ENCODE data around the gene BRIP1. TPM values are rescaled to one million over a fixed set of nuclear protein-coding genes. Genes with fewer than 3 reads are reported as not detected.

Gene BRIP1
- polyA plus RNA-seq, 2 donors: 1.4 to 1.7 TPM

- H3K36me3 ChIP-seq (ENCODE audit: control insufficient read depth in 2 of 2, insufficient read depth in 2 of 2, low read length in 1 of 2): no peaks in the 10 kb centered on the region
- H3K4me3 ChIP-seq (ENCODE audit: low read depth in 1 of 2, low read length in 2 of 2): no peak overlapping the region
- no peak overlapping the region for H3K27ac ChIP-seq (ENCODE audit: low read depth in 2 of 2, low read length in 1 of 2)
- 68 to 73% methylated on average over 1 of the region's 1 CpG for WGBS, 2 donors
- no peaks in the 10 kb centered on the region for H3K27me3 ChIP-seq (ENCODE audit: control insufficient read depth in 1 of 2, insufficient read depth in 2 of 2, low read length in 2 of 2)
- no peaks in the 10 kb centered on the region for H3K4me1 ChIP-seq (ENCODE audit: control insufficient read depth in 2 of 2, insufficient read depth in 2 of 2, low read length in 1 of 2)
- no peaks in the 10 kb centered on the region for H3K9me3 ChIP-seq (ENCODE audit: control insufficient read depth in 2 of 2, insufficient read depth in 1 of 2, low read depth in 1 of 2, low read length in 1 of 2)
Measured at GRCh38 chr17:61648587-61648986, 214.7 kb downstream of the BRIP1 start.

- Histone ChIP-seq H3K9me3 (ENCODE audit: control insufficient read depth in 2 of 2, insufficient read depth in 1 of 2, low read depth in 1 of 2, low read length in 1 of 2) (no peaks in the 10 kb centered on the region), H3K4me3 (ENCODE audit: low read depth in 1 of 2, low read length in 2 of 2) (no peak overlapping the region), H3K27ac (ENCODE audit: low read depth in 2 of 2, low read length in 1 of 2) (no peak overlapping the region), H3K4me1 (ENCODE audit: control insufficient read depth in 2 of 2, insufficient read depth in 2 of 2, low read length in 1 of 2) (no peaks in the 10 kb centered on the region), H3K36me3 (ENCODE audit: control insufficient read depth in 2 of 2, insufficient read depth in 2 of 2, low read length in 1 of 2) (no peaks in the 10 kb centered on the region), H3K27me3 (ENCODE audit: control insufficient read depth in 1 of 2, insufficient read depth in 2 of 2, low read length in 2 of 2) (no peaks in the 10 kb centered on the region)
- 79 to 85% methylated on average over 2 of the region's 2 CpGs for WGBS, 2 donors
Measured at GRCh38 chr17:61647047-61647446, 216.3 kb downstream of the BRIP1 start.

- no peaks in the 10 kb centered on the region for H3K27me3 ChIP-seq (ENCODE audit: control insufficient read depth in 1 of 2, insufficient read depth in 2 of 2, low read length in 2 of 2)
- no peaks in the 10 kb centered on the region for H3K36me3 ChIP-seq (ENCODE audit: control insufficient read depth in 2 of 2, insufficient read depth in 2 of 2, low read length in 1 of 2)
Measured at GRCh38 chr17:61646482-61646881, 216.8 kb downstream of the BRIP1 start.

GRCh38 chr17:61645920-61646319 is 217.4 kb downstream of the BRIP1 start:
- no peaks in the 10 kb centered on the region for H3K27me3 ChIP-seq (ENCODE audit: control insufficient read depth in 1 of 2, insufficient read depth in 2 of 2, low read length in 2 of 2)
- no peak overlapping the region for H3K27ac ChIP-seq (ENCODE audit: low read depth in 2 of 2, low read length in 1 of 2)
- WGBS, 2 donors: 89 to 90% methylated on average over 3 of the region's 3 CpGs
- no peaks in the 10 kb centered on the region for H3K4me1 ChIP-seq (ENCODE audit: control insufficient read depth in 2 of 2, insufficient read depth in 2 of 2, low read length in 1 of 2)
- no peaks in the 10 kb centered on the region for H3K9me3 ChIP-seq (ENCODE audit: control insufficient read depth in 2 of 2, insufficient read depth in 1 of 2, low read depth in 1 of 2, low read length in 1 of 2)
- no peaks in the 10 kb centered on the region for H3K36me3 ChIP-seq (ENCODE audit: control insufficient read depth in 2 of 2, insufficient read depth in 2 of 2, low read length in 1 of 2)
- no peak overlapping the region for H3K4me3 ChIP-seq (ENCODE audit: low read depth in 1 of 2, low read length in 2 of 2)

More at GRCh38 chr17:61646482-61646881, 216.8 kb downstream of the BRIP1 start:
- H3K4me3 ChIP-seq (ENCODE audit: low read depth in 1 of 2, low read length in 2 of 2): no peak overlapping the region
- H3K4me1 ChIP-seq (ENCODE audit: control insufficient read depth in 2 of 2, insufficient read depth in 2 of 2, low read length in 1 of 2): no peaks in the 10 kb centered on the region
- H3K9me3 ChIP-seq (ENCODE audit: control insufficient read depth in 2 of 2, insufficient read depth in 1 of 2, low read depth in 1 of 2, low read length in 1 of 2): no peaks in the 10 kb centered on the region
- H3K27ac ChIP-seq (ENCODE audit: low read depth in 2 of 2, low read length in 1 of 2): no peak overlapping the region

- no peaks in the 10 kb centered on the region for H3K36me3 ChIP-seq (ENCODE audit: control insufficient read depth in 2 of 2, insufficient read depth in 2 of 2, low read length in 1 of 2)
- no peak overlapping the region for H3K27ac ChIP-seq (ENCODE audit: low read depth in 2 of 2, low read length in 1 of 2)
- H3K9me3 ChIP-seq (ENCODE audit: control insufficient read depth in 2 of 2, insufficient read depth in 1 of 2, low read depth in 1 of 2, low read length in 1 of 2): no peaks in the 10 kb centered on the region
- no peaks in the 10 kb centered on the region for H3K27me3 ChIP-seq (ENCODE audit: control insufficient read depth in 1 of 2, insufficient read depth in 2 of 2, low read length in 2 of 2)
- no peaks in the 10 kb centered on the region for H3K4me1 ChIP-seq (ENCODE audit: control insufficient read depth in 2 of 2, insufficient read depth in 2 of 2, low read length in 1 of 2)
- H3K4me3 ChIP-seq (ENCODE audit: low read depth in 1 of 2, low read length in 2 of 2): no peak overlapping the region
- 92% methylated on average over 2 of the region's 2 CpGs for WGBS, 2 donors
Measured at GRCh38 chr17:61644800-61645774, 218.2 kb downstream of the BRIP1 start.

GRCh38 chr17:61642768-61643167 is 220.6 kb downstream of the BRIP1 start:
- Histone ChIP-seq H3K4me1 (ENCODE audit: control insufficient read depth in 2 of 2, insufficient read depth in 2 of 2, low read length in 1 of 2) (no peaks in the 10 kb centered on the region), H3K27me3 (ENCODE audit: control insufficient read depth in 1 of 2, insufficient read depth in 2 of 2, low read length in 2 of 2) (no peaks in the 10 kb centered on the region), H3K9me3 (ENCODE audit: control insufficient read depth in 2 of 2, insufficient read depth in 1 of 2, low read depth in 1 of 2, low read length in 1 of 2) (no peaks in the 10 kb centered on the region), H3K4me3 (ENCODE audit: low read depth in 1 of 2, low read length in 2 of 2) (no peak overlapping the region), H3K36me3 (ENCODE audit: control insufficient read depth in 2 of 2, insufficient read depth in 2 of 2, low read length in 1 of 2) (no peaks in the 10 kb centered on the region), H3K27ac (ENCODE audit: low read depth in 2 of 2, low read length in 1 of 2) (no peak overlapping the region)
- 97% methylated on average over 2 of the region's 2 CpGs for WGBS, 2 donors

- 70 to 78% methylated on average over 1 of the region's 1 CpG for WGBS, 2 donors
- H3K9me3 ChIP-seq (ENCODE audit: control insufficient read depth in 2 of 2, insufficient read depth in 1 of 2, low read depth in 1 of 2, low read length in 1 of 2): no peaks in the 10 kb centered on the region
- H3K27ac ChIP-seq (ENCODE audit: low read depth in 2 of 2, low read length in 1 of 2): no peak overlapping the region
- no peaks in the 10 kb centered on the region for H3K27me3 ChIP-seq (ENCODE audit: control insufficient read depth in 1 of 2, insufficient read depth in 2 of 2, low read length in 2 of 2)
- no peak overlapping the region for H3K4me3 ChIP-seq (ENCODE audit: low read depth in 1 of 2, low read length in 2 of 2)
- H3K4me1 ChIP-seq (ENCODE audit: control insufficient read depth in 2 of 2, insufficient read depth in 2 of 2, low read length in 1 of 2): no peaks in the 10 kb centered on the region
- no peaks in the 10 kb centered on the region for H3K36me3 ChIP-seq (ENCODE audit: control insufficient read depth in 2 of 2, insufficient read depth in 2 of 2, low read length in 1 of 2)
Measured at GRCh38 chr17:61641715-61642114, 221.6 kb downstream of the BRIP1 start.

- Histone ChIP-seq H3K27me3 (ENCODE audit: control insufficient read depth in 1 of 2, insufficient read depth in 2 of 2, low read length in 2 of 2) (no peaks in the 10 kb centered on the region), H3K4me3 (ENCODE audit: low read depth in 1 of 2, low read length in 2 of 2) (no peak overlapping the region), H3K4me1 (ENCODE audit: control insufficient read depth in 2 of 2, insufficient read depth in 2 of 2, low read length in 1 of 2) (no peaks in the 10 kb centered on the region), H3K9me3 (ENCODE audit: control insufficient read depth in 2 of 2, insufficient read depth in 1 of 2, low read depth in 1 of 2, low read length in 1 of 2) (no peaks in the 10 kb centered on the region), H3K27ac (ENCODE audit: low read depth in 2 of 2, low read length in 1 of 2) (no peak overlapping the region), H3K36me3 (ENCODE audit: control insufficient read depth in 2 of 2, insufficient read depth in 2 of 2, low read length in 1 of 2) (no peaks in the 10 kb centered on the region)
- 87 to 89% methylated on average over 6 of the region's 6 CpGs for WGBS, 2 donors
Measured at GRCh38 chr17:61641084-61641483, 222.2 kb downstream of the BRIP1 start.

- Histone ChIP-seq H3K9me3 (ENCODE audit: control insufficient read depth in 2 of 2, insufficient read depth in 1 of 2, low read depth in 1 of 2, low read length in 1 of 2) (no peaks in the 10 kb centered on the region), H3K27ac (ENCODE audit: low read depth in 2 of 2, low read length in 1 of 2) (no peak overlapping the region), H3K27me3 (ENCODE audit: control insufficient read depth in 1 of 2, insufficient read depth in 2 of 2, low read length in 2 of 2) (no peaks in the 10 kb centered on the region), H3K4me3 (ENCODE audit: low read depth in 1 of 2, low read length in 2 of 2) (no peak overlapping the region), H3K4me1 (ENCODE audit: control insufficient read depth in 2 of 2, insufficient read depth in 2 of 2, low read length in 1 of 2) (no peaks in the 10 kb centered on the region), H3K36me3 (ENCODE audit: control insufficient read depth in 2 of 2, insufficient read depth in 2 of 2, low read length in 1 of 2) (no peaks in the 10 kb centered on the region)
- WGBS, 2 donors: 89 to 91% methylated on average over 1 of the region's 1 CpG
Measured at GRCh38 chr17:61639818-61640217, 223.5 kb downstream of the BRIP1 start.

- no peaks in the 10 kb centered on the region for H3K9me3 ChIP-seq (ENCODE audit: control insufficient read depth in 2 of 2, insufficient read depth in 1 of 2, low read depth in 1 of 2, low read length in 1 of 2)
- WGBS, 2 donors: 38 to 49% methylated on average over 1 of the region's 1 CpG
- H3K4me1 ChIP-seq (ENCODE audit: control insufficient read depth in 2 of 2, insufficient read depth in 2 of 2, low read length in 1 of 2): no peaks in the 10 kb centered on the region
- H3K36me3 ChIP-seq (ENCODE audit: control insufficient read depth in 2 of 2, insufficient read depth in 2 of 2, low read length in 1 of 2): no peaks in the 10 kb centered on the region
- H3K27ac ChIP-seq (ENCODE audit: low read depth in 2 of 2, low read length in 1 of 2): no peak overlapping the region
- H3K4me3 ChIP-seq (ENCODE audit: low read depth in 1 of 2, low read length in 2 of 2): no peak overlapping the region
- no peaks in the 10 kb centered on the region for H3K27me3 ChIP-seq (ENCODE audit: control insufficient read depth in 1 of 2, insufficient read depth in 2 of 2, low read length in 2 of 2)
Measured at GRCh38 chr17:61638087-61638486, 225.2 kb downstream of the BRIP1 start.
